CD4-positive, alpha-beta T cell (primary cell): ENCODE results near the gene ADGRG7. TPM values are rescaled to one million over a fixed set of nuclear protein-coding genes. Genes with fewer than 3 reads are reported as not detected.
"Not testable (repeated sequence)": the region's sequence is repeated elsewhere in the genome, so short reads cannot be mapped to it uniquely, and the experiment has no call there.

Experiments used
- ATAC-seq: fragments of 200-7000 bp; cut with Tn5 transposase; one replicate; pipeline ENCODE4 v1.10.0; 2022; ENCODE audit warnings: mild to moderate bottlenecking; ENCODE audit not compliant: poor library complexity
- CTCF ChIA-PET: fragments of 350-600 bp; sonication (Branson Sonifier 250); formaldehyde crosslinking; loops from one replicate; lab custom pipeline; 2021; ENCODE audit warnings: antibody characterized with exemption, inconsistent platforms; lab: Charles Lee
- POLR2A ChIA-PET: fragments of 350-600 bp; sonication (Branson Sonifier 250); formaldehyde crosslinking; loops from one replicate; lab custom pipeline; 2021; ENCODE audit warnings: antibody characterized with exemption, inconsistent platforms; lab: Charles Lee
- DNase-seq, 14 experiments: peaks; one replicate each; pipeline ENCODE4 v3.0.0-alpha.2; 2013 to 2020; ENCODE audit warnings: mixed read lengths in 2 of 14
- H3K27ac ChIP-seq, 2 donors: one replicate each; pipeline versions ENCODE4 v1.5.1 to v1.7.0; 2013; ENCODE audit warnings: low read length in 2 of 2, low read depth in 1 of 2, mild to moderate bottlenecking in 1 of 2
- H3K27me3 ChIP-seq, 2 experiments: 1 replicate in 1 of 2; 2 replicates in 1 of 2; pipeline versions ENCODE4 v1.6.1 to v1.7.0; 2013; ENCODE audit warnings: low read length in 2 of 2, control low read depth in 1 of 2, mild to moderate bottlenecking in 1 of 2, moderate library complexity in 1 of 2; ENCODE audit not compliant: insufficient read depth in 2 of 2, control insufficient read depth in 1 of 2
- H3K36me3 ChIP-seq: one replicate; pipeline ENCODE4 v1.6.1; 2013; ENCODE audit warnings: low read length, control low read depth; ENCODE audit not compliant: insufficient read depth
- H3K4me1 ChIP-seq: one replicate; pipeline ENCODE4 v1.6.1; 2013; ENCODE audit warnings: low read length, control low read depth; ENCODE audit not compliant: insufficient read depth
- H3K4me3 ChIP-seq: one replicate; pipeline ENCODE4 v1.5.1; 2013; ENCODE audit warnings: mild to moderate bottlenecking, low read length, moderate library complexity
- H3K9me3 ChIP-seq, 2 experiments: 1 replicate in 1 of 2; 2 replicates in 1 of 2; pipeline versions ENCODE4 v1.6.1 to v1.7.0; 2013; ENCODE audit warnings: low read length in 2 of 2, mild to moderate bottlenecking in 2 of 2, control low read depth in 1 of 2, moderate library complexity in 1 of 2; ENCODE audit not compliant: control insufficient read depth in 1 of 2, insufficient read depth in 1 of 2
- H3K27ac Mint-ChIP-seq: one replicate; pipeline ENCODE4 v1.8.0; 2020; ENCODE audit warnings: mixed read lengths
- H3K27me3 Mint-ChIP-seq: one replicate; pipeline ENCODE4 v1.8.0; 2021; ENCODE audit warnings: mixed read lengths
- H3K36me3 Mint-ChIP-seq: one replicate; pipeline ENCODE4 v1.8.0; 2021; ENCODE audit warnings: low read depth, mixed read lengths
- H3K4me1 Mint-ChIP-seq: one replicate; pipeline ENCODE4 v1.8.0; 2021; ENCODE audit warnings: low read depth, mixed read lengths
- H3K4me3 Mint-ChIP-seq: one replicate; pipeline ENCODE4 v1.8.0; 2020; ENCODE audit warnings: mild to moderate bottlenecking, mixed read lengths
- H3K9me3 Mint-ChIP-seq: one replicate; pipeline ENCODE4 v1.8.0; 2020; ENCODE audit warnings: mixed read lengths
- CTCF ChIP-seq: fragments of 200-600 bp; IDR thresholded peaks from one replicate; pipeline ENCODE4 v1.8.0; 2022; ENCODE audit warnings: antibody characterized with exemption, mild to moderate bottlenecking
- intact Hi-C, 2 experiments: fragments of 100-400 bp; cut with DNase I in 1 of 2; cut with micrococcal nuclease in 1 of 2; formaldehyde crosslinking; loops; one replicate each; pipeline versions ENCODE4 v1.15.1 to v1.9.0; 2023 to 2025; cut with DNase I, micrococcal nuclease
- total RNA-seq, 174 experiments: library from RNA in 2 of 174; stranded (reverse) in 2 of 174; gene quantifications; one replicate each; pipeline ENCODE4 v1.2.3 and lab custom pipeline; 2021 to 2026

The ADGRG7 gene
- total RNA-seq, 2 experiments from 2014 or later: not detected

GRCh38 chr3:100666699-100667098 lies 57.3 kb downstream of the ADGRG7 start:
- intact Hi-C loops, H3K27ac Mint-ChIP-seq, H3K36me3 Mint-ChIP-seq, H3K27ac ChIP-seq, H3K27me3 ChIP-seq, H3K27me3 Mint-ChIP-seq, H3K36me3 ChIP-seq, POLR2A ChIA-PET, H3K4me3 Mint-ChIP-seq, ATAC-seq, H3K4me1 ChIP-seq, CTCF ChIA-PET, H3K4me3 ChIP-seq, DNase-seq: not testable (repeated sequence)
- Mint-ChIP-seq H3K9me3 (peaks cover 14% of the 10 kb centered on the region), H3K4me1 (peaks cover 33% of the 10 kb centered on the region)
- H3K9me3 ChIP-seq: peaks cover 0 to 11% of the 10 kb centered on the region in 2 experiments

DNA sequence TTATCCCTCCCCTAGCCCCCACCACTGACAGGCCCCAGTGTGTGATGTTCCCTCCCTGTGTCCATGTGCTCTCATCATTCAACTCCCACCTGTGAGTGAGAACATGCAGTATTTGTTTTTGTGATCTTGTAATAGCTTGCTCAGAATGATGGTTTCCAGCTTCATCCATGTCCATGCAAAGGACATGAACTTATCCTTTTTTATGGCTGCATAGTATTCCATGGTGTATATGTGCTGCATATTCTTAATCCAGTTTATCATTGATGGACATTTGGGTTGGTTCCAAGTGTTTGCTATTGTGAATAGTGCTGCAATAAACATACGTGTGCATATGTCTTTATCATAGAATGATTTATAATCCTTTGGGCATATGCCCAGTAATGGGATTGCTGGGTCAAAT lies 57.9 kb downstream of the ADGRG7 start:
- H3K27ac Mint-ChIP-seq, DNase-seq, H3K4me3 ChIP-seq, H3K36me3 Mint-ChIP-seq, intact Hi-C loops, H3K4me3 Mint-ChIP-seq, POLR2A ChIA-PET, CTCF ChIA-PET, H3K4me1 ChIP-seq, ATAC-seq, H3K27me3 Mint-ChIP-seq, H3K36me3 ChIP-seq, H3K27ac ChIP-seq, H3K27me3 ChIP-seq: not testable (repeated sequence)
- peaks cover 14% of the 10 kb centered on the region for H3K9me3 Mint-ChIP-seq
- peaks cover 0 to 11% of the 10 kb centered on the region in 2 experiments for H3K9me3 ChIP-seq
- H3K4me1 Mint-ChIP-seq: peaks cover 33% of the 10 kb centered on the region

DNA sequence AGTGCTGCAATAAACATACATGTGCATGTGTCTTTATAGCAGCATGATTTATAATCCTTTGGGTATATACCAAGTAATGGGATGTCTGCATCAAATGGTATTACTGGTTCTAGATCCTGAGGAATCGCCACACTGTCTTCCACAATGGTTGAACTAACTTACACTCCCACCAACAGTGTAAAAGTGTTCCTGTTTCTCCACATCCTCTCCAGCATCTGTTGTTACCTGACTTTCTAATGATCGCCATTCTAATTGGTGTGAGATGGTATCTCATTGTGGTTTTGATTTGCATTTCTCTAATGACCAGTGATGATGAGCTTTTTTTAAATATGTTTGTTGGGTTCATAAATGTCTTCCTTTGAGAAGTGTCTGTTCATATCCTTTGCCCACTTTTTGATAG lies 61.6 kb downstream of the ADGRG7 start:
- H3K4me3 Mint-ChIP-seq, intact Hi-C loops, DNase-seq, H3K27ac ChIP-seq, H3K4me1 Mint-ChIP-seq, H3K27ac Mint-ChIP-seq, ATAC-seq, H3K27me3 Mint-ChIP-seq, POLR2A ChIA-PET, H3K36me3 ChIP-seq, CTCF ChIA-PET, H3K36me3 Mint-ChIP-seq, H3K4me1 ChIP-seq, H3K4me3 ChIP-seq, H3K27me3 ChIP-seq: not testable (repeated sequence)
- peaks cover 0 to 11% of the 10 kb centered on the region in 2 experiments for H3K9me3 ChIP-seq
- H3K9me3 Mint-ChIP-seq: peaks cover 14% of the 10 kb centered on the region

DNA sequence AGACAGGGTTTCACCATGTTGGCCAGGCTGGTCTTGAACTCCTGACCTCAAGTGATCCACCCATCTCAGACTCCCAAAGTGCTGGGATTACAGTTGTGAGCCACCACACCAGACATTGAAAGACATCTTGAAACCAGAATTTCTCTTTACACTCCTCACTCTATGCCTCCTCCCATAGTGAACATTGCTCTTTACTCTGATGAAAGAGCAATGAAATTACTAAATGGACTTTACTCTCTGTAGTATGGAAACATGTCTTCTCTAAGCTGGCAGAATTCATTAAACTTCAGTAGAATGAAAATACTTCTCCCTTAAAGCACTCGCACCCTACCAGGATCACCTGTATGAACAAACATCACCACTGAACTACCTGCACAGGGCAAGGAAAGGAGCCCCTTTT lies 72.1 kb downstream of the ADGRG7 start:
- ChIA-PET CTCF (no interaction called here), POLR2A (interaction anchor here (0.7 kb wide), 1 partner anchor 279 kb away, joined by 3 read pairs; no protein-coding TSS in a partner anchor)
- H3K9me3 ChIP-seq: peaks cover 0 to 7% of the 10 kb centered on the region in 2 experiments
- H3K27ac ChIP-seq: no peak overlapping the region
- Mint-ChIP-seq H3K9me3 (peaks cover 4% of the 10 kb centered on the region), H3K36me3 (no peaks in the 10 kb centered on the region), H3K27me3 (no peaks in the 10 kb centered on the region), H3K4me3 (no peak overlapping the region), H3K27ac (no peak overlapping the region), H3K4me1 (no peaks in the 10 kb centered on the region)
- no peak overlapping the region for H3K4me3 ChIP-seq
- TF ChIP-seq CTCF: no peak
- H3K4me1 ChIP-seq: no peaks in the 10 kb centered on the region
- intact Hi-C loops: no loop called here
- ATAC-seq (no peak), DNase-seq (no peak)
- peaks cover 0 to 10% of the 10 kb centered on the region in 2 experiments for H3K27me3 ChIP-seq
- H3K36me3 ChIP-seq: no peaks in the 10 kb centered on the region
